SU-DHL-6 (cell line): Measurements from ENCODE around the gene GIMAP8.

Source experiments
- EZH2phosphoT487 ChIP-seq: fragments of 200-600 bp; sonication (generic), shearing (Covaris generic); conservative IDR thresholded peaks from 2 replicates; pipeline ENCODE4 v1.6.1; 2018; ENCODE audit warnings: mild to moderate bottlenecking, antibody characterized with exemption, low read length, moderate library complexity, mixed read lengths
- TF ChIP-seq, protein P1 (sequence below): fragments of 200-600 bp; sonication (generic); IDR thresholded peaks from one replicate; pipeline ENCODE4 v1.5.1; 2017; ENCODE audit warnings: antibody characterized with exemption, mild to moderate bottlenecking, low read length, moderate library complexity; ENCODE audit not compliant: insufficient read depth, poor library complexity, severe bottlenecking

DNA sequence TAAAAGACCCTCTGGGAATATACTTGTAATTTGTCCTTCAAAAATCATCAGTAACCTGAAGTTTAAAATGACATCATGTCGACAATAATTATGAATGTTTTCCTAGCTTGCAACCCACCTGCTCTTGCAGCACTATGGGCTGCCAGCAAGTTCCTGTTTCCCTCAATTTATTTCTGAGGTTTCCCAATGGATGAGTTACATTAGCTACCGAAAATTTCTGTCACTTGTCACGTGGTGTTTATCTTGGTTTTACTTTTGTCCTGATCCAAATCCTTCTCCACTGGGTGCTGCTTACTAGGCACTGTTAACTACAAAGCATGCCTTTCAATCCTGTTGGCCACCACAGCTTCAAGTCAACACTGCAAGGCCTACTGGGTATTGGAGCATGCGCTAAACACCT lies 31.5 kb downstream of the GIMAP8 start:
- TF ChIP-seq, protein P1, sequence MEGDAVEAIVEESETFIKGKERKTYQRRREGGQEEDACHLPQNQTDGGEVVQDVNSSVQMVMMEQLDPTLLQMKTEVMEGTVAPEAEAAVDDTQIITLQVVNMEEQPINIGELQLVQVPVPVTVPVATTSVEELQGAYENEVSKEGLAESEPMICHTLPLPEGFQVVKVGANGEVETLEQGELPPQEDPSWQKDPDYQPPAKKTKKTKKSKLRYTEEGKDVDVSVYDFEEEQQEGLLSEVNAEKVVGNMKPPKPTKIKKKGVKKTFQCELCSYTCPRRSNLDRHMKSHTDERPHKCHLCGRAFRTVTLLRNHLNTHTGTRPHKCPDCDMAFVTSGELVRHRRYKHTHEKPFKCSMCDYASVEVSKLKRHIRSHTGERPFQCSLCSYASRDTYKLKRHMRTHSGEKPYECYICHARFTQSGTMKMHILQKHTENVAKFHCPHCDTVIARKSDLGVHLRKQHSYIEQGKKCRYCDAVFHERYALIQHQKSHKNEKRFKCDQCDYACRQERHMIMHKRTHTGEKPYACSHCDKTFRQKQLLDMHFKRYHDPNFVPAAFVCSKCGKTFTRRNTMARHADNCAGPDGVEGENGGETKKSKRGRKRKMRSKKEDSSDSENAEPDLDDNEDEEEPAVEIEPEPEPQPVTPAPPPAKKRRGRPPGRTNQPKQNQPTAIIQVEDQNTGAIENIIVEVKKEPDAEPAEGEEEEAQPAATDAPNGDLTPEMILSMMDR, result no peak
- no peak for TF ChIP-seq EZH2phosphoT487
